A549 treated with CORT108297 at 1 μM for 4 hours (cell line): ENCODE measurements around the gene FANCD2OS. TPM values are rescaled to one million over a fixed set of nuclear protein-coding genes. Genes with fewer than 3 reads are reported as not detected.

Experiments used
- total RNA-seq: library from RNA; stranded (reverse); fragments of 200-300 nt; extraction: Qiagen RNA extraction; gene quantifications from 5 replicates; pipeline ENCODE4 v1.2.3, GENCODE V29; 2022

FANCD2OS gene, protein sequence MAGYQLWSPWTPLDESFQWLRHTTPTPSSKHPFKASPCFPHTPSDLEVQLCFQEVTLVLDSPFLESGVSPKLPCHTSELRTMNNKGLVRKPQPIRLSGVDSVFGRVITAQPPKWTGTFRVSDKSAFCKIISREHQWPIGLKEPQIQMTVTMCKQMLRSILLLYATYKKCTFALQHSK
- not detected in 5 replicates for total RNA-seq

DNA sequence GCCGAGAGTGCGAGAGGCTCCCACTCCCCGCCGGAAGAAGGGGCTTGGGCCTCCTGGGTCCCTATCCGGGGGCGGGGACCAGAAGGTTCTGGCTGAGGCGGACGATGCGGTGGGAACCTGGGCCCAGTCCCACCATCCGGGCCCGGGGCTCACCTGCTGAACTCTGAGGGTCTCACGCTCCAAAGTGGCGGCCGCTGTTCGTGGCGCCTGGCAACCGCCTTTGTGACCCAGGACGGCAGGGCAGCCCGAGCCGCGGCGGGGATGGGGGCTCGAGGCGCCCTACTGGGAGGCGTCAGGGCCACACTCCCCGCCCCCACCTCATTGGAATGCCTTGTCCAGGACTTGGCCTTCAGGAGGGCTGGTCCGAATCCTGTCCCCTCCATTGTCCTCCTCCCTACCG lies at the start of gene FANCD2OS:
TSS of gene FANCD2OS (minus strand) at position 165 of the 400 bp plus-strand sequence. CDS start 3,481 bp downstream, outside the sequence.

DNA sequence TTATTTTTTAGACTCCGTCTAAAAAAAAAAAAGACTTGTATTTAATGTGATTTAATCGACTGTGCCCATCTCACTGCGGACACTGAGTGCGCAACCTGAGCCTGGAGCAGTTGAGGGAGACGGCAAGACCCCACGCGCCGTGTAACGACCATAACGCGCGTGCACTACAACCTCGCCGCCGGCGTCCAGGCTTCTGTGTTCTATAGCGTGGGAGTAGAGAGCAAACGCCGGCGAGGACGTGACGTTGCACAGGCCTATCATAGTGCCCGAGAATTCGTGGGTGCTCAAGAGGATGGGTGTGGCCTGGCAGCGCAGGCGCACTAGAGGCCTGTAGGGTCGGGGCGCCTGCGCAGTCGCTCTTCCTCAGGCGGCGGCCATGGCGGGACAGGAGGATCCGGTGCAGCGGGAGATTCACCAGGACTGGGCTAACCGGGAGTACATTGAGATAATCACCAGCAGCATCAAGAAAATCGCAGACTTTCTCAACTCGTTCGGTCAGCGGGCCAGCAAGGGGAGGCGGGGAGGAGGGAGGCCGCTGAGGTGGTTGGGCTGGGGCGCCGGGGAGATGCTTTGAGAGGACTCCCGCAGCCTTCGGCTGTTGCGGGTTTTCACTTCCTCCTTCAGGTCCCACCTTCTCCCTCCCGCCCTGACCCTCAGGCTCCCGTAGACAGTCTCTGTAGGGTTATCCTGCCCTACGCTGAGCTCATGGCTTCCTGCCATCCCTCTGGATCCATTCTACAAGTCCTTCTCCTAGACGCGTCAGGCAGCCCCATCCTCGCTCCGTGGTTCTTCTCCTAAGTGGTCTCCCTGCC lies 7.5 kb upstream of the FANCD2OS start, which contains the start of gene BRK1:
TSS of gene BRK1 (plus strand) at position 350 of the 812 bp plus-strand sequence. CDS start at position 377, 27 bp downstream.

Other genes starting within 250 kb of the FANCD2OS start
- 7.1 to 13.3 TPM (median 10.2 TPM) in 5 replicates for gene CIDEC, start 228.0 kb downstream of the FANCD2OS start, total RNA-seq
- 58.8 to 79.6 TPM (median 72.0 TPM) in 5 replicates for gene JAGN1, start 217.6 kb downstream of the FANCD2OS start, total RNA-seq
- 1.1 to 1.3 TPM (median 1.1 TPM) in 5 replicates for gene IL17RE, start 205.4 kb downstream of the FANCD2OS start, total RNA-seq
- gene IL17RC, start 191.2 kb downstream of the FANCD2OS start, total RNA-seq: 15.9 to 18.8 TPM (median 17.4 TPM) in 5 replicates
- 8.8 to 12.9 TPM (median 12.2 TPM) in 5 replicates for gene CRELD1, start 174.4 kb downstream of the FANCD2OS start, total RNA-seq
- 0.87 to 2.0 TPM (median 1.7 TPM) in 5 replicates for gene PRRT3, start 155.8 kb downstream of the FANCD2OS start, total RNA-seq
- gene EMC3, start 121.4 kb downstream of the FANCD2OS start, total RNA-seq: 118 to 137 TPM (median 119 TPM) in 5 replicates
- 16.4 to 23.3 TPM (median 18.6 TPM) in 5 replicates for gene FANCD2, start 81.8 kb downstream of the FANCD2OS start, total RNA-seq
- gene BRK1, start 7.4 kb upstream of the FANCD2OS start, total RNA-seq: 173 to 183 TPM (median 177 TPM) in 5 replicates
- 27.4 to 35.5 TPM (median 30.0 TPM) in 5 replicates for gene VHL, start 33.5 kb upstream of the FANCD2OS start, total RNA-seq
- gene IRAK2, start 56.7 kb upstream of the FANCD2OS start, total RNA-seq: 18.5 to 26.4 TPM (median 22.9 TPM) in 5 replicates
- gene TATDN2, start 140.2 kb upstream of the FANCD2OS start, total RNA-seq: 31.5 to 38.2 TPM (median 34.4 TPM) in 5 replicates
- 0.14 TPM in 1 of 5 replicates, not detected in the others for gene GHRL, start 184.7 kb upstream of the FANCD2OS start, total RNA-seq
- 191 to 206 TPM (median 204 TPM) in 5 replicates for gene SEC13, start 212.9 kb upstream of the FANCD2OS start, total RNA-seq